LNCaP clone FGC (cell line): ENCODE data around the gene USP3.

Experiments used
- DNase-seq: peaks from one replicate; pipeline ENCODE4 v3.0.0-alpha.2; 2011; ENCODE audit warnings: low read depth
- H3K4me3 ChIP-seq: 2 replicates; pipeline ENCODE4 v1.5.1; 2011; ENCODE audit warnings: mild to moderate bottlenecking, low read depth, low read length, control low read depth
- CTCF ChIP-seq: IDR thresholded peaks from 2 replicates; pipeline ENCODE4 v1.5.1; 2012; ENCODE audit warnings: mild to moderate bottlenecking; ENCODE audit not compliant: control insufficient read depth, insufficient read depth; ENCODE audit errors: extremely low read depth

Gene USP3

GRCh38 chr15:63555507-63555906, 51.1 kb downstream of the USP3 start:
- H3K4me3 ChIP-seq = no peak overlapping the region
- no peak for DNase-seq
- no peak for TF ChIP-seq CTCF

- TF ChIP-seq CTCF = no peak
- no peak overlapping the region for H3K4me3 ChIP-seq
- DNase-seq = no peak
Measured at GRCh38 chr15:63556246-63556645, 51.9 kb downstream of the USP3 start.

GRCh38 chr15:63556736-63557135, 52.3 kb downstream of the USP3 start:
- no peak for TF ChIP-seq CTCF
- H3K4me3 ChIP-seq = no peak overlapping the region
- no peak for DNase-seq

- DNase-seq = no peak
- H3K4me3 ChIP-seq = no peak overlapping the region
- no peak for TF ChIP-seq CTCF
Measured at GRCh38 chr15:63559753-63560152, 55.4 kb downstream of the USP3 start.

GRCh38 chr15:63560741-63561448, 56.5 kb downstream of the USP3 start:
- no peak for DNase-seq
- TF ChIP-seq CTCF = no peak
- H3K4me3 ChIP-seq = no peak overlapping the region

- no peak for TF ChIP-seq CTCF
- no peak overlapping the region for H3K4me3 ChIP-seq
- DNase-seq = no peak
Measured at GRCh38 chr15:63564093-63564492, 59.7 kb downstream of the USP3 start.
